Stimulated activated naive CD4-positive, alpha-beta T cell (primary cell): Measurements from ENCODE around the gene CLC.
"Not testable (repeated sequence)": the region's sequence is repeated elsewhere in the genome, so short reads cannot be mapped to it uniquely, and the experiment has no call there.

Experiments
- DNase-seq, 6 experiments: peaks; one replicate each; lab custom pipeline; 2025; lab: John Stamatoyannopoulos, UW

CLC gene

GRCh38 chr19:39737891-39738290, at the start of gene CLC:
CLC (minus strand) TSS chr19:39738029; CDS start chr19:39737952, 77 bp downstream.
- DNase-seq, result no peak

GRCh38 chr19:39780894-39781293, 43.1 kb upstream of the CLC start:
- no peak for DNase-seq

- DNase-seq, result no peak
Observed at GRCh38 chr19:39778763-39779162, 40.9 kb upstream of the CLC start, which contains the start of gene LEUTX. LEUTX (plus strand) TSS chr19:39778854; CDS start chr19:39778921, 67 bp downstream.

- DNase-seq, result no peak
Observed at GRCh38 chr19:39768786-39769185, 31.0 kb upstream of the CLC start.

- DNase-seq, result no peak
Observed at GRCh38 chr19:39768334-39768733, 30.5 kb upstream of the CLC start.

- peak in 3 of 6 experiments; percentile 3 to 32 (median 9) for DNase-seq
Observed at GRCh38 chr19:39765091-39766076, 27.6 kb upstream of the CLC start.

- DNase-seq, result not testable (repeated sequence)
Observed at GRCh38 chr19:39761851-39762250, 24.0 kb upstream of the CLC start.

GRCh38 chr19:39759457-39760184, 21.8 kb upstream of the CLC start:
- DNase-seq, result no peak

GRCh38 chr19:39754971-39755370, 17.1 kb upstream of the CLC start:
- DNase-seq, result no peak

- DNase-seq, result no peak
Observed at GRCh38 chr19:39754544-39754943, 16.7 kb upstream of the CLC start.

GRCh38 chr19:39752795-39753194, 15.0 kb upstream of the CLC start:
- DNase-seq, result no peak

- DNase-seq, result no peak
Observed at GRCh38 chr19:39752390-39752789, 14.6 kb upstream of the CLC start.

GRCh38 chr19:39749981-39750380, 12.2 kb upstream of the CLC start:
- no peak for DNase-seq

GRCh38 chr19:39746836-39747529, 9.2 kb upstream of the CLC start:
- DNase-seq, result no peak

GRCh38 chr19:39745643-39746042, 7.8 kb upstream of the CLC start:
- DNase-seq, result no peak

- DNase-seq, result no peak
Observed at GRCh38 chr19:39740395-39740794, 2.6 kb upstream of the CLC start.

- DNase-seq, result no peak
Observed at GRCh38 chr19:39738814-39739213, 985 bp upstream of the CLC start.

- no peak for DNase-seq
Observed at GRCh38 chr19:39737351-39737750, 478 bp downstream of the CLC start.

- DNase-seq, result no peak
Observed at GRCh38 chr19:39736088-39736487, 1.7 kb downstream of the CLC start.

GRCh38 chr19:39735688-39736087, 2.1 kb downstream of the CLC start:
- no peak for DNase-seq

- DNase-seq, result no peak
Observed at GRCh38 chr19:39733841-39734240, 4.0 kb downstream of the CLC start.

- no peak for DNase-seq
Observed at GRCh38 chr19:39731685-39732084, 6.1 kb downstream of the CLC start.
